SU-DHL-6 (cell line): ENCODE measurements around the gene ABCD2.
A peak's percentile ranks its signal among the peaks of the same experiment; 100 is the strongest.

Source experiments
- H2AFZ ChIP-seq: fragments of 200-600 bp; sonication (generic); 2 replicates; pipeline ENCODE4 v1.6.1; 2014; ENCODE audit warnings: low read depth, mild to moderate bottlenecking, moderate library complexity, mixed read lengths, antibody characterized with exemption, low read length; ENCODE audit not compliant: severe bottlenecking
- H3F3A ChIP-seq: fragments of 200-600 bp; shearing (Covaris generic); 2 replicates; pipeline ENCODE4 v1.6.0; 2016; ENCODE audit warnings: antibody characterized with exemption, mild to moderate bottlenecking; ENCODE audit not compliant: insufficient read depth
- H3K27ac ChIP-seq: fragments of 200-600 bp; sonication (generic); 2 replicates; pipeline ENCODE4 v1.5.1; 2016; ENCODE audit warnings: low read depth, mild to moderate bottlenecking, low read length, moderate library complexity, mixed read lengths
- H3K27me3 ChIP-seq: fragments of 200-600 bp; sonication (generic), shearing (Covaris generic); 2 replicates; pipeline ENCODE4 v1.6.0; 2014; ENCODE audit warnings: mild to moderate bottlenecking, low read length
- H3K36me3 ChIP-seq: fragments of 200-600 bp; sonication (generic); 2 replicates; pipeline ENCODE4 v1.6.1; 2014; ENCODE audit warnings: mild to moderate bottlenecking, low read length, mixed read lengths
- H3K4me2 ChIP-seq: fragments of 300-600, 200-600 bp; shearing (Covaris generic), sonication (generic); 2 replicates; pipeline ENCODE4 v1.6.0; 2014; ENCODE audit warnings: low read length, low read depth, mild to moderate bottlenecking; ENCODE audit not compliant: poor library complexity, severe bottlenecking
- H3K4me3 ChIP-seq: fragments of 200-600 bp; sonication (generic); 2 replicates; pipeline ENCODE4 v1.5.1; 2014; ENCODE audit warnings: antibody characterized with exemption, low read length, mild to moderate bottlenecking, mixed read lengths; ENCODE audit not compliant: insufficient read depth, poor library complexity, severe bottlenecking
- H3K79me2 ChIP-seq: fragments of 200-600 bp; sonication (generic); 2 replicates; pipeline ENCODE4 v1.6.1; 2014; ENCODE audit warnings: mild to moderate bottlenecking, low read length, moderate library complexity; ENCODE audit not compliant: insufficient read depth
- H3K9ac ChIP-seq: fragments of 200-600 bp; sonication (generic); 2 replicates; pipeline ENCODE4 v1.7.0; 2014; ENCODE audit warnings: mild to moderate bottlenecking, low read length
- H3K9me2 ChIP-seq: fragments of 200-600 bp; sonication (generic); replicated peaks from 2 replicates; pipeline ENCODE4 v1.6.1; 2014; ENCODE audit warnings: low read length; ENCODE audit not compliant: insufficient read depth
- H3K9me3 ChIP-seq: fragments of 200-600 bp; sonication (generic); 2 replicates; pipeline ENCODE4 v1.6.1; 2014; ENCODE audit warnings: low read length, mixed read lengths; ENCODE audit not compliant: insufficient read depth
- H4K20me1 ChIP-seq: fragments of 200-600 bp; sonication (generic); 2 replicates; pipeline ENCODE4 v1.6.1; 2014; ENCODE audit warnings: low read depth, mild to moderate bottlenecking, antibody characterized with exemption, low read length, moderate library complexity, mixed read lengths
- EZH2phosphoT487 ChIP-seq: fragments of 200-600 bp; sonication (generic), shearing (Covaris generic); conservative IDR thresholded peaks from 2 replicates; pipeline ENCODE4 v1.6.1; 2018; ENCODE audit warnings: mild to moderate bottlenecking, antibody characterized with exemption, low read length, moderate library complexity, mixed read lengths
- TF ChIP-seq, protein P1 (sequence below): fragments of 200-600 bp; sonication (generic); IDR thresholded peaks from one replicate; pipeline ENCODE4 v1.5.1; 2017; ENCODE audit warnings: antibody characterized with exemption, mild to moderate bottlenecking, low read length, moderate library complexity; ENCODE audit not compliant: insufficient read depth, poor library complexity, severe bottlenecking

ABCD2 gene

DNA sequence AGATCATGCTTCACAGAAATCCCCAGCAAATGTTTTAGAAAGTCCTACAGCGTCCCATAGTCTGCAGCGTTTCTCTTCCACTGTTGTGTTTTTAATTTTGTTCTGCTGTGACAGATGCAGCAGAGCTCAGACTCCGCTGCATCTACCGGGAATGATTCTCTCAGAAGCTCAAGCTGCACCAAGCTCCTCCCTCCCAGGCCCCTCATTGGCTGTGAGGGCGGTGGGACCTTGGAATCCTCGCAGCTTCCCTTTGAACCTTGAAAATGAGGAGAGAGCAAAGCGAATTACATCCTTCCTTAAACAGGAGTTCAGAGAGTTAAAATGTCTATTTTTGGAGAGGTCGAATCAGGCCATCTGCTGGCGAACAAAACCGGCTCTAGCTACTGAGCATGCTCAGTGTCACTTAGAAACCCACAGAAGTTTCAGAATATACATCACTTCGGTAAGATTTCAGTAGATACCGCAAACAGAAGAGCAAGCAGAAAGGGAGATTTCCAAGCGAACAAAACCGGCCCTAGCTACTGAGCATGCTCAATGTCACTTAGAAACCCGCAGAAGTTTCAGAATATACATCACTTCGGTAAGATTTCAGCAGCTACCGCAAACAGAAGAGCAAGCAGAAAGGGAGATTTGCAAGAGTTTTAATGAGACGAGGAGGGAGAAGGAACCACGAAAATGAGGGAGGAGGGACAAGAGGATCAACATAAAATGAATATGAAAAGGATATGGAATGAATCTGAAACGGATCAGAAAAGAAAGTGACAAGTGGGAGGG lies at the start of gene ABCD2:
Gene ABCD2, minus strand, starts transcription at position 144 of the 774 bp plus-strand sequence. CDS start 188 bp downstream, outside the sequence.
- Histone ChIP-seq H3K27me3 (no peaks in the 10 kb centered on the region), H3K36me3 (no peaks in the 10 kb centered on the region), H3K9me2 (no peaks in the 10 kb centered on the region), H2AFZ (peak within 1 kb of the TSS; percentile 95), H3K4me2 (peak within 1 kb of the TSS; percentile 100), H3K27ac (peak within 1 kb of the TSS; percentile 76), H3K9me3 (no peaks in the 10 kb centered on the region), H3K4me3 (peak within 1 kb of the TSS; percentile 62), H3K9ac (peak within 1 kb of the TSS; percentile 51), H3K79me2 (no peaks in the 10 kb centered on the region), H4K20me1 (no peaks in the 10 kb centered on the region), H3F3A (peaks cover 25% of the 10 kb centered on the region)
- TF ChIP-seq EZH2phosphoT487, result no peak
- TF ChIP-seq, protein P1, sequence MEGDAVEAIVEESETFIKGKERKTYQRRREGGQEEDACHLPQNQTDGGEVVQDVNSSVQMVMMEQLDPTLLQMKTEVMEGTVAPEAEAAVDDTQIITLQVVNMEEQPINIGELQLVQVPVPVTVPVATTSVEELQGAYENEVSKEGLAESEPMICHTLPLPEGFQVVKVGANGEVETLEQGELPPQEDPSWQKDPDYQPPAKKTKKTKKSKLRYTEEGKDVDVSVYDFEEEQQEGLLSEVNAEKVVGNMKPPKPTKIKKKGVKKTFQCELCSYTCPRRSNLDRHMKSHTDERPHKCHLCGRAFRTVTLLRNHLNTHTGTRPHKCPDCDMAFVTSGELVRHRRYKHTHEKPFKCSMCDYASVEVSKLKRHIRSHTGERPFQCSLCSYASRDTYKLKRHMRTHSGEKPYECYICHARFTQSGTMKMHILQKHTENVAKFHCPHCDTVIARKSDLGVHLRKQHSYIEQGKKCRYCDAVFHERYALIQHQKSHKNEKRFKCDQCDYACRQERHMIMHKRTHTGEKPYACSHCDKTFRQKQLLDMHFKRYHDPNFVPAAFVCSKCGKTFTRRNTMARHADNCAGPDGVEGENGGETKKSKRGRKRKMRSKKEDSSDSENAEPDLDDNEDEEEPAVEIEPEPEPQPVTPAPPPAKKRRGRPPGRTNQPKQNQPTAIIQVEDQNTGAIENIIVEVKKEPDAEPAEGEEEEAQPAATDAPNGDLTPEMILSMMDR, result no peak

DNA sequence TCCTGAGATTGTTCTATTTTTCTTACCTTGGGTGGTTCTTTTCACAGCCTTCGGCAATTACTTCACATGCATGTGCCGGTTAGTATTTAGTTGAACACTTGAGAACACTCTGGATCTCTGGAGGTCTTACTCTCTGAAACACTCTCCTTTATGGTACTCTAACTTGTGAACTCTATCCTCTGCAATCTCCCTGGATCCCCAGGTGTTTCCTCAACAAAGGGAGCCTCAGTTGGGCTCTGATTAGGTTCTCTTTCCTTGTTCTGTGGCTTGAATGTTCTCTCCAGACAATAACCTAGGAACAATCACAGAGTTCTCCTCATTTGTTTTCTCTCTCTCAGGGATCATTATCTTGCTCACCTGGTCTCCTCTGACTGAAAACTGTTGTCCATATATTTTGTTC lies 40.5 kb upstream of the ABCD2 start:
- no peak overlapping the region for H2AFZ ChIP-seq
- H3K27ac ChIP-seq, result no peak overlapping the region
- no peaks in the 10 kb centered on the region for H3K79me2 ChIP-seq
- H3K9ac ChIP-seq, result no peak overlapping the region
- no peaks in the 10 kb centered on the region for H3K9me2 ChIP-seq
- no peaks in the 10 kb centered on the region for H3F3A ChIP-seq
- H3K27me3 ChIP-seq, result no peaks in the 10 kb centered on the region
- no peak overlapping the region for H3K4me2 ChIP-seq
- no peaks in the 10 kb centered on the region for H4K20me1 ChIP-seq
- H3K4me3 ChIP-seq, result no peak overlapping the region
- H3K9me3 ChIP-seq, result no peaks in the 10 kb centered on the region
- TF ChIP-seq, protein P1, result no peak
- no peak for TF ChIP-seq EZH2phosphoT487
- H3K36me3 ChIP-seq, result no peaks in the 10 kb centered on the region

GRCh38 chr12:39647383-39647782 lies 27.8 kb upstream of the ABCD2 start:
- Histone ChIP-seq H3K4me3 (no peak overlapping the region), H4K20me1 (no peaks in the 10 kb centered on the region), H3K79me2 (no peaks in the 10 kb centered on the region), H3K4me2 (no peak overlapping the region), H3K9me2 (no peaks in the 10 kb centered on the region), H3K27me3 (no peaks in the 10 kb centered on the region), H3K36me3 (no peaks in the 10 kb centered on the region), H3F3A (no peaks in the 10 kb centered on the region), H3K27ac (no peak overlapping the region), H3K9me3 (no peaks in the 10 kb centered on the region), H3K9ac (no peak overlapping the region), H2AFZ (no peak overlapping the region)
- no peak for TF ChIP-seq EZH2phosphoT487
- TF ChIP-seq, protein P1, result no peak
